OCI-LY7 (cell line): ENCODE data around the gene MKNK1. TPM values are rescaled to one million over a fixed set of nuclear protein-coding genes. Genes with fewer than 3 reads are reported as not detected.

Source experiments
- BruUV-seq: library from RNA; stranded (reverse); fragments of 400-500 nt; replicated peaks from 2 replicates; lab custom pipeline; 2021; lab: Mats Ljungman, UMichigan
- CTCF ChIA-PET: fragments of 300-600 bp; sonication (Branson Sonifier 250); formaldehyde crosslinking; loops from one replicate; lab custom pipeline; 2022; ENCODE audit warnings: antibody characterized with exemption; ENCODE audit not compliant: unreplicated experiment; lab: Charles Lee
- POLR2A ChIA-PET: fragments of 300-600 bp; sonication (Branson Sonifier 250); formaldehyde crosslinking; loops from one replicate; lab custom pipeline; 2022; ENCODE audit warnings: antibody characterized with exemption; lab: Charles Lee
- DNase-seq: peaks from one replicate; pipeline ENCODE4 v3.0.0-alpha.2; 2015; ENCODE audit warnings: low spot score
- H2AFZ ChIP-seq: fragments of 200-600 bp; sonication (generic), shearing (Covaris generic); 2 replicates; pipeline ENCODE4 v1.6.1; 2014; ENCODE audit warnings: mild to moderate bottlenecking, antibody characterized with exemption, low read length, moderate library complexity
- H3K27ac ChIP-seq: fragments of 200-600 bp; sonication (generic); 2 replicates; pipeline ENCODE4 v1.5.1; 2014; ENCODE audit warnings: mixed run types, low read depth, mild to moderate bottlenecking, moderate library complexity, low read length, inconsistent platforms; ENCODE audit not compliant: poor library complexity, severe bottlenecking
- H3K36me3 ChIP-seq: fragments of 200-600 bp; sonication (generic); 2 replicates; pipeline ENCODE4 v1.6.1; 2014; ENCODE audit warnings: mild to moderate bottlenecking, antibody characterized with exemption, low read length, moderate library complexity, mixed read lengths; ENCODE audit not compliant: insufficient read depth
- H3K4me1 ChIP-seq: fragments of 200-600 bp; sonication (generic); 2 replicates; pipeline ENCODE4 v1.5.1; 2014; ENCODE audit warnings: mild to moderate bottlenecking, low read length; ENCODE audit not compliant: insufficient read depth, poor library complexity, severe bottlenecking
- H3K4me2 ChIP-seq: fragments of 200-600 bp; sonication (generic); 2 replicates; pipeline ENCODE4 v1.6.1; 2014; ENCODE audit warnings: mild to moderate bottlenecking, low read length
- H3K4me3 ChIP-seq: fragments of 200-600 bp; sonication (generic); 2 replicates; pipeline ENCODE4 v1.5.1; 2014; ENCODE audit warnings: mild to moderate bottlenecking, low read depth, low read length; ENCODE audit not compliant: poor library complexity, severe bottlenecking
- H3K79me2 ChIP-seq: fragments of 200-600 bp; sonication (generic); 2 replicates; pipeline ENCODE4 v1.6.1; 2016; ENCODE audit warnings: low read depth, mild to moderate bottlenecking, low read length, moderate library complexity, mixed read lengths; ENCODE audit not compliant: insufficient read depth
- H3K9me2 ChIP-seq: fragments of 200-600 bp; sonication (generic); 2 replicates; pipeline ENCODE4 v1.6.1; 2016; ENCODE audit warnings: mild to moderate bottlenecking, low read length, mixed read lengths; ENCODE audit not compliant: insufficient read depth
- H3K9me3 ChIP-seq: fragments of 200-600 bp; sonication (generic); 2 replicates; pipeline ENCODE4 v1.6.1; 2014; ENCODE audit warnings: mild to moderate bottlenecking, mixed run types, low read length, mixed read lengths
- H4K20me1 ChIP-seq: fragments of 200-600 bp; sonication (generic); 2 replicates; pipeline ENCODE4 v1.6.1; 2014; ENCODE audit warnings: mild to moderate bottlenecking, antibody characterized with exemption, low read length, moderate library complexity, mixed read lengths; ENCODE audit not compliant: insufficient read depth
- EZH2phosphoT487 ChIP-seq: fragments of 200-600 bp; sonication (generic); IDR thresholded peaks from 2 replicates; pipeline ENCODE4 v1.6.1; 2018; ENCODE audit warnings: low read depth, borderline replicate concordance, mild to moderate bottlenecking, mixed run types, antibody characterized with exemption, low read length, moderate library complexity, mixed read lengths
- intact Hi-C: fragments of 100-400 bp; cut with micrococcal nuclease; formaldehyde crosslinking; loops from one replicate; pipeline ENCODE4 v1.10.0; 2022; ENCODE audit not compliant: unreplicated experiment
- total RNA-seq, 2 experiments: library from RNA; depleted of rRNA in 1 of 2; stranded (reverse); fragments of >200 nt in 1 of 2; shearing (Covaris generic) in 1 of 2; gene quantifications; 2 replicates each; pipeline ENCODE4 v1.2.3, GENCODE V29; 2014 to 2022
- TF ChIP-seq, protein P1 (sequence below): fragments of 200-600 bp; sonication (generic); conservative IDR thresholded peaks from 2 replicates; pipeline ENCODE4 v1.5.1; 2014; ENCODE audit warnings: mild to moderate bottlenecking, antibody characterized with exemption, low read length, moderate library complexity, mixed read lengths

MKNK1 gene
- total RNA-seq, 2 experiments from 2014 or later: 11.5 to 24.0 TPM

GRCh38 chr1:46580140-46580903 is 23.7 kb downstream of the MKNK1 start:
- ChIA-PET CTCF (no interaction called here), POLR2A (no interaction called here)
- Histone ChIP-seq H2AFZ (no peak overlapping the region), H3K36me3 (peaks cover 17% of the 10 kb centered on the region; the same call in 1 of the 2 replicates), H3K4me2 (no peak overlapping the region), H4K20me1 (no peaks in the 10 kb centered on the region), H3K27ac (no peak overlapping the region), H3K4me3 (no peak overlapping the region), H3K9me2 (no peaks in the 10 kb centered on the region), H3K4me1 (no peaks in the 10 kb centered on the region), H3K79me2 (no peaks in the 10 kb centered on the region), H3K9me3 (no peaks in the 10 kb centered on the region)
- intact Hi-C loops: no loop called here
- BruUV-seq: no TSS peak
- TF ChIP-seq EZH2phosphoT487: no peak
- TF ChIP-seq, protein P1, sequence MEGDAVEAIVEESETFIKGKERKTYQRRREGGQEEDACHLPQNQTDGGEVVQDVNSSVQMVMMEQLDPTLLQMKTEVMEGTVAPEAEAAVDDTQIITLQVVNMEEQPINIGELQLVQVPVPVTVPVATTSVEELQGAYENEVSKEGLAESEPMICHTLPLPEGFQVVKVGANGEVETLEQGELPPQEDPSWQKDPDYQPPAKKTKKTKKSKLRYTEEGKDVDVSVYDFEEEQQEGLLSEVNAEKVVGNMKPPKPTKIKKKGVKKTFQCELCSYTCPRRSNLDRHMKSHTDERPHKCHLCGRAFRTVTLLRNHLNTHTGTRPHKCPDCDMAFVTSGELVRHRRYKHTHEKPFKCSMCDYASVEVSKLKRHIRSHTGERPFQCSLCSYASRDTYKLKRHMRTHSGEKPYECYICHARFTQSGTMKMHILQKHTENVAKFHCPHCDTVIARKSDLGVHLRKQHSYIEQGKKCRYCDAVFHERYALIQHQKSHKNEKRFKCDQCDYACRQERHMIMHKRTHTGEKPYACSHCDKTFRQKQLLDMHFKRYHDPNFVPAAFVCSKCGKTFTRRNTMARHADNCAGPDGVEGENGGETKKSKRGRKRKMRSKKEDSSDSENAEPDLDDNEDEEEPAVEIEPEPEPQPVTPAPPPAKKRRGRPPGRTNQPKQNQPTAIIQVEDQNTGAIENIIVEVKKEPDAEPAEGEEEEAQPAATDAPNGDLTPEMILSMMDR: no peak
- no peak for DNase-seq

GRCh38 chr1:46577671-46578070 is 26.4 kb downstream of the MKNK1 start:
- BruUV-seq: no TSS peak
- CTCF ChIA-PET: no interaction called here

More at GRCh38 chr1:46577671-46578070, 26.4 kb downstream of the MKNK1 start:
- Histone ChIP-seq H3K4me1 (no peaks in the 10 kb centered on the region), H3K9me2 (no peaks in the 10 kb centered on the region), H3K79me2 (no peaks in the 10 kb centered on the region), H3K4me2 (no peak overlapping the region), H2AFZ (no peak overlapping the region), H3K4me3 (no peak overlapping the region), H3K36me3 (peaks cover 17% of the 10 kb centered on the region; the same call in 1 of the 2 replicates), H3K27ac (no peak overlapping the region), H3K9me3 (no peaks in the 10 kb centered on the region), H4K20me1 (no peaks in the 10 kb centered on the region)
- no peak for DNase-seq
- POLR2A ChIA-PET: interaction anchor here (0.8 kb wide), 1 partner anchor 19 kb away, joined by 4 read pairs; no protein-coding TSS in a partner anchor
- intact Hi-C loops: no loop called here
- TF ChIP-seq, protein P1: no peak
- TF ChIP-seq EZH2phosphoT487: no peak
